AG10803 (cell line): ENCODE results near the gene HARBI1.
A peak's percentile ranks its signal among the peaks of the same experiment; 100 is the strongest.

Source experiments
- DNase-seq: peaks from one replicate; pipeline ENCODE4 v3.0.0; 2010; ENCODE audit warnings: low read depth
- H3K4me3 ChIP-seq: 2 replicates; pipeline ENCODE4 v1.5.1; 2011; ENCODE audit warnings: mild to moderate bottlenecking, low read length, control low read depth
- TF ChIP-seq, protein P1 (sequence below): conservative IDR thresholded peaks from 2 replicates; pipeline ENCODE4 v1.5.1; 2011; ENCODE audit warnings: mild to moderate bottlenecking, low read length, control low read depth, inconsistent platforms

Gene HARBI1, protein sequence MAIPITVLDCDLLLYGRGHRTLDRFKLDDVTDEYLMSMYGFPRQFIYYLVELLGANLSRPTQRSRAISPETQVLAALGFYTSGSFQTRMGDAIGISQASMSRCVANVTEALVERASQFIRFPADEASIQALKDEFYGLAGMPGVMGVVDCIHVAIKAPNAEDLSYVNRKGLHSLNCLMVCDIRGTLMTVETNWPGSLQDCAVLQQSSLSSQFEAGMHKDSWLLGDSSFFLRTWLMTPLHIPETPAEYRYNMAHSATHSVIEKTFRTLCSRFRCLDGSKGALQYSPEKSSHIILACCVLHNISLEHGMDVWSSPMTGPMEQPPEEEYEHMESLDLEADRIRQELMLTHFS

DNA sequence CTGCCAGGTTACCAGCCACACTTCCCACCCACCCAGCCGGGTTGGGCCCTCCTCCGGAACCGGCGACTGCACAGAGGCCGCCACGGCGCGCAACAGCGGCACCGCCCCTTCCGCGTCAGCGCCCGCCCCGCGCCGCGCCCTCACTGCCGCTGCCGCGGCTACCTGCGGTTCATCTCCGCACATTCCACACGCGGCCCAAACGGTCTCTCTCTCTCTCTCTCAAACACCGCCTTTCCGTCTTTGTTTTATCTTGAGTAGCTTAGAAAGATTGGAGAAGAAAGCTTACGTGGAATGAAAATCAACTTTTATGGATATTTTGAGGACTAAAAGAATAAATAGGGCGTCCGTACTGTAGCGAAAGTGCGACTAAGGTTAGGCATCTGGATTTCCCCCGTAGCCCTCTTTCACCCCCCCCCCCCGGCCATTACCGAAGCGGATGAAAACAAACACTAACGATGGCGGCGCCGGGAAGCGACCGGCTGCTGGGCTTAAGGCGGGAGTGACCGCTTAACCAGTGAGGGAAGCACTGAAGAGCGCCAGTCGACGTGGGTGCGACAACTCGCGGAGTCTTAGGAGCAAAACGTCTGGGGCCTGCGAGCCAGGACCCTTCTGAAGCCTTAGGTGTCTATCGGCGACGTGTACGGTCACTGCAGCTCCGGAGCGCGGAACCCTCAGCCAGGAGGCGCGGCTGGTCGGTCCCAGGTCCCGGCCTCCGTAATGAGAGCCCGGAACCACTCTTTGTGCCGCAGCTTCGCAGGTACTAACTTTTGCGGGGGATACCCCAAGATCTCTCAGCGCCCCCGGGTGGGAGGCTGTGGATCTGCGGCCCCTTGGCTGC is at the start of gene HARBI1, which contains the start of gene ATG13:
Gene HARBI1, minus strand, starts transcription at position 94 of the 838 bp plus-strand sequence. CDS start 990 bp downstream, outside the sequence.
Gene ATG13, plus strand, starts transcription at position 420 of the 838 bp plus-strand sequence. CDS start 26,739 bp downstream, outside the sequence.
- TF ChIP-seq, protein P1, sequence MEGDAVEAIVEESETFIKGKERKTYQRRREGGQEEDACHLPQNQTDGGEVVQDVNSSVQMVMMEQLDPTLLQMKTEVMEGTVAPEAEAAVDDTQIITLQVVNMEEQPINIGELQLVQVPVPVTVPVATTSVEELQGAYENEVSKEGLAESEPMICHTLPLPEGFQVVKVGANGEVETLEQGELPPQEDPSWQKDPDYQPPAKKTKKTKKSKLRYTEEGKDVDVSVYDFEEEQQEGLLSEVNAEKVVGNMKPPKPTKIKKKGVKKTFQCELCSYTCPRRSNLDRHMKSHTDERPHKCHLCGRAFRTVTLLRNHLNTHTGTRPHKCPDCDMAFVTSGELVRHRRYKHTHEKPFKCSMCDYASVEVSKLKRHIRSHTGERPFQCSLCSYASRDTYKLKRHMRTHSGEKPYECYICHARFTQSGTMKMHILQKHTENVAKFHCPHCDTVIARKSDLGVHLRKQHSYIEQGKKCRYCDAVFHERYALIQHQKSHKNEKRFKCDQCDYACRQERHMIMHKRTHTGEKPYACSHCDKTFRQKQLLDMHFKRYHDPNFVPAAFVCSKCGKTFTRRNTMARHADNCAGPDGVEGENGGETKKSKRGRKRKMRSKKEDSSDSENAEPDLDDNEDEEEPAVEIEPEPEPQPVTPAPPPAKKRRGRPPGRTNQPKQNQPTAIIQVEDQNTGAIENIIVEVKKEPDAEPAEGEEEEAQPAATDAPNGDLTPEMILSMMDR: peak; percentile 82
- peak; percentile 89 for DNase-seq
- H3K4me3 ChIP-seq: peak within 1 kb of the TSS; percentile 100

DNA sequence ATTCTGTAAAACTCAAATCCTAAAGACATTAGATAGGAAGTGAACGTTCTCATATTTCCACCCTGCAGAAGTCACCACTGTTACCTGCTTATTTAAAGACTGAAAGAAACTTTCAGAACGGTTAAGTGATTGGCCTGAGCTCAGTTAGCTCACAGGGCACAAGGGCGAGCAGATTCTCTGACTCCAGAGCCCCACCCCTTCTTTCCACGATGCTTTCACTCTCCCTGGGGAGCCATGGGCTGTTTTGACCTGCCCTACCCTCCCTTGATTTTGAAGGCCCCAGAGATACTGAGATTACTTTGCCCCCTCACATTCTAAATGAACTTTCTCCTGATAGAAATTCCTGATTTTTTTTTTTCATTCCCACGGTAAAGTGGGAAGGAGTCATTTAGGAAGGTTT is 49.5 kb upstream of the HARBI1 start:
- TF ChIP-seq, protein P1: no peak
- no peak overlapping the region for H3K4me3 ChIP-seq
- no peak for DNase-seq

GRCh38 chr11:46665356-46665755 is 48.3 kb upstream of the HARBI1 start:
- H3K4me3 ChIP-seq: no peak overlapping the region
- TF ChIP-seq, protein P1: no peak
- no peak for DNase-seq

GRCh38 chr11:46664612-46665011 is 47.6 kb upstream of the HARBI1 start:
- TF ChIP-seq, protein P1: no peak
- H3K4me3 ChIP-seq: no peak overlapping the region

GRCh38 chr11:46663277-46663940 is 46.4 kb upstream of the HARBI1 start:
- no peak for DNase-seq
- no peak overlapping the region for H3K4me3 ChIP-seq
- TF ChIP-seq, protein P1: no peak

More at GRCh38 chr11:46664612-46665011, 47.6 kb upstream of the HARBI1 start:
- no peak for DNase-seq

- H3K4me3 ChIP-seq: no peak overlapping the region
- TF ChIP-seq, protein P1: no peak
- DNase-seq: no peak
Measured at GRCh38 chr11:46662366-46662765, 45.3 kb upstream of the HARBI1 start.
